Endothelial cell of umbilical vein (primary cell): ENCODE measurements around the gene DUSP3. TPM values are rescaled to one million over a fixed set of nuclear protein-coding genes. Genes with fewer than 3 reads are reported as not detected.

Experiments used
- BruUV-seq: library from RNA; stranded (reverse); fragments of 400-500 nt; replicated peaks from 2 replicates; lab custom pipeline; 2021; lab: Mats Ljungman, UMichigan
- CTCF ChIA-PET: fragments of 300-600, 350-600 bp; sonication (Branson Sonifier 250); formaldehyde crosslinking; loops from one replicate; lab custom pipeline; 2021; ENCODE audit warnings: antibody characterized with exemption, inconsistent platforms; lab: Charles Lee
- POLR2A ChIA-PET: fragments of 300-600, 350-600 bp; sonication (Branson Sonifier 250); formaldehyde crosslinking; loops from one replicate; lab custom pipeline; 2021; ENCODE audit warnings: antibody characterized with exemption, inconsistent platforms; lab: Charles Lee
- DNase-seq: peaks from one replicate; pipeline ENCODE4 v3.0.0-alpha.2; 2011; ENCODE audit warnings: low read depth, low spot score
- FAIRE-seq: peaks from 2 replicates; lab custom pipeline; 2011; peaks lifted over from hg19 to GRCh38; lab: Jason Lieb, UNC
- H2AFZ ChIP-seq: 2 replicates; pipeline ENCODE4 v1.6.0; 2012; ENCODE audit warnings: low read depth, low read length, control low read depth, inconsistent platforms
- H3K27ac ChIP-seq: 2 replicates; pipeline ENCODE4 v1.5.1; 2011; ENCODE audit warnings: low read depth, mild to moderate bottlenecking, control low read depth, low read length, moderate library complexity; ENCODE audit not compliant: insufficient read depth
- H3K27me3 ChIP-seq, 2 experiments: 2 replicates each; pipeline versions ENCODE4 v1.6.0 to v1.6.1; 2011; ENCODE audit warnings: low read length in 2 of 2, mixed read lengths in 1 of 2; ENCODE audit not compliant: control insufficient read depth in 2 of 2, insufficient read depth in 2 of 2
- H3K36me3 ChIP-seq, 2 experiments: 2 replicates in 1 of 2; 3 replicates in 1 of 2; pipeline ENCODE4 v1.5.1; 2011; ENCODE audit warnings: low read length in 2 of 2, mild to moderate bottlenecking in 1 of 2, moderate library complexity in 1 of 2; ENCODE audit not compliant: control insufficient read depth in 2 of 2, insufficient read depth in 2 of 2; ENCODE audit errors: extremely low read depth in 1 of 2
- H3K4me1 ChIP-seq: 3 replicates; pipeline ENCODE4 v1.5.1; 2011; ENCODE audit warnings: mild to moderate bottlenecking, low read length; ENCODE audit not compliant: control insufficient read depth, insufficient read depth; ENCODE audit errors: extremely low read depth
- H3K4me2 ChIP-seq: 2 replicates; pipeline ENCODE4 v1.6.1; 2011; ENCODE audit warnings: low read length, control low read depth, mixed read lengths; ENCODE audit not compliant: insufficient read depth
- H3K4me3 ChIP-seq, 3 experiments: fragments of 200-600 bp in 1 of 3; sonication (generic), shearing (Covaris generic) in 1 of 3; replicated peaks in 1 of 3; 2 replicates each; pipeline ENCODE4 v1.5.1; 2011 to 2016; ENCODE audit warnings: control low read depth in 3 of 3, low read length in 3 of 3, mild to moderate bottlenecking in 2 of 3, inconsistent platforms in 1 of 3, low read depth in 1 of 3, moderate library complexity in 1 of 3; ENCODE audit not compliant: insufficient read depth in 1 of 3
- H3K79me2 ChIP-seq: 2 replicates; pipeline ENCODE4 v1.6.0; 2012; ENCODE audit warnings: low read length, inconsistent platforms; ENCODE audit not compliant: control insufficient read depth, insufficient read depth
- H3K9ac ChIP-seq: replicated peaks from 2 replicates; pipeline ENCODE3; 2011; ENCODE audit warnings: low read length, control low read depth; ENCODE audit not compliant: insufficient read depth; ENCODE audit errors: extremely low read depth
- H3K9me1 ChIP-seq: replicated peaks from 3 replicates; pipeline ENCODE4 v1.6.0; 2011; ENCODE audit warnings: mild to moderate bottlenecking, low read length; ENCODE audit not compliant: control insufficient read depth, insufficient read depth; ENCODE audit errors: extremely low read depth
- H3K9me3 ChIP-seq: replicated peaks from 2 replicates; pipeline ENCODE4 v1.5.1; 2012; ENCODE audit warnings: low read length, inconsistent platforms; ENCODE audit not compliant: control insufficient read depth, insufficient read depth
- H4K20me1 ChIP-seq: replicated peaks from 2 replicates; pipeline ENCODE3; 2011; ENCODE audit warnings: mild to moderate bottlenecking, low read length; ENCODE audit not compliant: control insufficient read depth, insufficient read depth; ENCODE audit errors: extremely low read depth
- EZH2 ChIP-seq: IDR thresholded peaks from 2 replicates; pipeline ENCODE4 v1.6.1; 2012; ENCODE audit warnings: borderline replicate concordance, low read depth, mild to moderate bottlenecking, moderate library complexity, low read length, inconsistent platforms; ENCODE audit not compliant: severe bottlenecking
- FOS ChIP-seq: IDR thresholded peaks from 2 replicates; pipeline ENCODE4 v1.6.1; 2011; ENCODE audit warnings: mild to moderate bottlenecking, low read length, moderate library complexity, borderline replicate concordance; ENCODE audit not compliant: insufficient read depth
- GATA2 ChIP-seq: IDR thresholded peaks from 2 replicates; pipeline ENCODE4 v1.7.0; 2011; ENCODE audit warnings: low read depth, mild to moderate bottlenecking, moderate library complexity, mixed read lengths, low read length; ENCODE audit not compliant: insufficient read length, insufficient read depth
- JUN ChIP-seq: IDR thresholded peaks from 2 replicates; pipeline ENCODE4 v1.6.1; 2011; ENCODE audit warnings: borderline replicate concordance, low read depth; ENCODE audit not compliant: insufficient read length, insufficient read depth
- MAX ChIP-seq: IDR thresholded peaks from 2 replicates; pipeline ENCODE4 v1.6.1; 2011; ENCODE audit not compliant: insufficient read depth, insufficient read length
- MYC ChIP-seq: IDR thresholded peaks from one replicate; pipeline ENCODE4 v1.6.1; 2011; ENCODE audit warnings: mild to moderate bottlenecking, low read depth, low read length
- POLR2A ChIP-seq: IDR thresholded peaks from 2 replicates; pipeline ENCODE4 v1.6.1; 2012; ENCODE audit warnings: low read depth, mild to moderate bottlenecking, control low read depth, low read length
- POLR2AphosphoS5 ChIP-seq: IDR thresholded peaks from 2 replicates; pipeline ENCODE4 v1.6.1; 2012; ENCODE audit warnings: low read depth, mild to moderate bottlenecking, control low read depth, low read length, moderate library complexity; ENCODE audit not compliant: insufficient read depth
- dilution Hi-C: fragments of 300-500 bp; cut with MboI; formaldehyde crosslinking; loops from one replicate; pipeline ENCODE4 v1.15.0; 2019; ENCODE audit warnings: low sequenced_read_pairs; ENCODE audit not compliant: extremely low pct_ligation_motif_present
- intact Hi-C: fragments of 100-400 bp; cut with micrococcal nuclease; formaldehyde crosslinking; loops from one replicate; pipeline ENCODE4 v1.10.0; 2022
- polyA plus RNA-seq, 4 experiments: library from polyadenylated mRNA; depleted of rRNA in 3 of 4; stranded (reverse) in 3 of 4; unstranded in 1 of 4; fragments of >200 nt; gene quantifications; 2 replicates each; pipeline versions ENCODE4 v1.2.1 to v1.2.3, GENCODE V29; 2011 to 2012; ENCODE audit warnings: missing spikeins in 1 of 4
- total RNA-seq: library from RNA; stranded (reverse); gene quantifications from 2 replicates; pipeline ENCODE4 v1.2.3, GENCODE V29; 2021
- TF ChIP-seq, protein P1 (sequence below), 2 donors: IDR thresholded peaks; 1 replicate in 1 of 2; 2 replicates in 1 of 2; pipeline ENCODE4 v1.5.1; 2011; ENCODE audit warnings: low read length in 2 of 2, mild to moderate bottlenecking in 2 of 2, moderate library complexity in 2 of 2, control low read depth in 1 of 2, inconsistent platforms in 1 of 2, low read depth in 1 of 2; ENCODE audit not compliant: insufficient read depth in 1 of 2; ENCODE audit errors: extremely low read depth in 1 of 2

DUSP3 gene
- total and polyA plus RNA-seq, 2 donors (not counting 3 experiments of a cell fraction or from before 2014, with no cell fraction given), result 46.8 to 57.7 TPM

- no peaks in the 10 kb centered on the region for H3K9me3 ChIP-seq
- CTCF ChIA-PET, result interaction anchor here (0.7 to 5.0 kb wide), 15 partner anchors 9 to 154 kb away, joined by 3 to 153 read pairs (median 4); partner anchors contain the start of genes CD300LG and CFAP97D1
- H3K4me3 ChIP-seq, result no peak overlapping the region
- no peak overlapping the region for H3K9ac ChIP-seq
- POLR2A ChIA-PET, result no interaction called here
- H3K9me1 ChIP-seq, result no peaks in the 10 kb centered on the region
- H3K27ac ChIP-seq, result no peak overlapping the region
- no peak for FAIRE-seq
- no peak for DNase-seq
- no peak overlapping the region for H2AFZ ChIP-seq
- H3K79me2 ChIP-seq, result no peaks in the 10 kb centered on the region
- BruUV-seq, result no TSS peak
- intact Hi-C loops, result no loop called here
- H4K20me1 ChIP-seq, result no peaks in the 10 kb centered on the region
- dilution Hi-C loops, result no loop called here
- TF ChIP-seq POLR2A (no peak), JUN (no peak), POLR2AphosphoS5 (no peak), EZH2 (no peak), FOS (no peak), MAX (no peak), GATA2 (no peak), MYC (no peak)
- TF ChIP-seq, protein P1, sequence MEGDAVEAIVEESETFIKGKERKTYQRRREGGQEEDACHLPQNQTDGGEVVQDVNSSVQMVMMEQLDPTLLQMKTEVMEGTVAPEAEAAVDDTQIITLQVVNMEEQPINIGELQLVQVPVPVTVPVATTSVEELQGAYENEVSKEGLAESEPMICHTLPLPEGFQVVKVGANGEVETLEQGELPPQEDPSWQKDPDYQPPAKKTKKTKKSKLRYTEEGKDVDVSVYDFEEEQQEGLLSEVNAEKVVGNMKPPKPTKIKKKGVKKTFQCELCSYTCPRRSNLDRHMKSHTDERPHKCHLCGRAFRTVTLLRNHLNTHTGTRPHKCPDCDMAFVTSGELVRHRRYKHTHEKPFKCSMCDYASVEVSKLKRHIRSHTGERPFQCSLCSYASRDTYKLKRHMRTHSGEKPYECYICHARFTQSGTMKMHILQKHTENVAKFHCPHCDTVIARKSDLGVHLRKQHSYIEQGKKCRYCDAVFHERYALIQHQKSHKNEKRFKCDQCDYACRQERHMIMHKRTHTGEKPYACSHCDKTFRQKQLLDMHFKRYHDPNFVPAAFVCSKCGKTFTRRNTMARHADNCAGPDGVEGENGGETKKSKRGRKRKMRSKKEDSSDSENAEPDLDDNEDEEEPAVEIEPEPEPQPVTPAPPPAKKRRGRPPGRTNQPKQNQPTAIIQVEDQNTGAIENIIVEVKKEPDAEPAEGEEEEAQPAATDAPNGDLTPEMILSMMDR (IDR thresholded peaks at IDR 0.05; ENCODE audit: extremely low read depth in 1 of 2, insufficient read depth in 1 of 2, low read depth in 1 of 2, low read length in 2 of 2), result no peak
- H3K36me3 ChIP-seq, result no peaks in the 10 kb centered on the region
- H3K27me3 ChIP-seq, result peaks cover 0 to 1% of the 10 kb centered on the region in 2 experiments
- H3K4me1 ChIP-seq, result peaks cover 5% of the 10 kb centered on the region
- H3K4me2 ChIP-seq, result no peak overlapping the region
Observed at GRCh38 chr17:43789482-43789881, 10.7 kb upstream of the DUSP3 start.
